A673 (cell line): Measurements from ENCODE around the gene GALNTL6.

Experiments used
- EZH2 ChIP-seq: fragments of 200-600 bp; sonication (generic); IDR thresholded peaks from 2 replicates; pipeline ENCODE4 v1.6.1; 2017; ENCODE audit warnings: borderline replicate concordance, low read depth, mild to moderate bottlenecking, mixed read lengths, antibody characterized with exemption, low read length; ENCODE audit not compliant: poor library complexity, severe bottlenecking
- TF ChIP-seq, protein P1 (sequence below): fragments of 300-800, 200-600 bp; sonication (generic); conservative IDR thresholded peaks from 2 replicates; pipeline ENCODE4 v1.5.1; 2017; ENCODE audit warnings: low read depth, mild to moderate bottlenecking, antibody characterized with exemption, low read length, moderate library complexity, mixed read lengths

DNA sequence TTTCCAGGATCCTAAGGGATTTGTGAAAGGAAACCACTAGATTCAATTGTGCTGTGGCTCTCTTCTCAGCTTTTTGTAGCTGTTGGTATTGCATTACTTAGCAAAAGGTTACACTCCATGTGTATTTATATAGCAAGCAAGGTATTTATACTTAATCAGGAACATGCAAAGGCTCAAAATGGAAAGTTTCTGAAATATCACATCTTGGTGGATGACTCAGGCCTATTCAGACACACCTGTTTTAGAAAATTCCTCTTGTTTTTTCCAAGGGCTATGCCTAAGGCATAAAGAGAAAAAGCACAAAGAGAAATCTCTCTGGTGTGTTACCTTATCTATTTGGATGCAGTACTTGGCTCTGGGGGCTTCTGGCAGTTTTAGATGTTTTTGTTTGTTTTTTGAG lies 1211.0 kb downstream of the GALNTL6 start:
- TF ChIP-seq, protein P1, sequence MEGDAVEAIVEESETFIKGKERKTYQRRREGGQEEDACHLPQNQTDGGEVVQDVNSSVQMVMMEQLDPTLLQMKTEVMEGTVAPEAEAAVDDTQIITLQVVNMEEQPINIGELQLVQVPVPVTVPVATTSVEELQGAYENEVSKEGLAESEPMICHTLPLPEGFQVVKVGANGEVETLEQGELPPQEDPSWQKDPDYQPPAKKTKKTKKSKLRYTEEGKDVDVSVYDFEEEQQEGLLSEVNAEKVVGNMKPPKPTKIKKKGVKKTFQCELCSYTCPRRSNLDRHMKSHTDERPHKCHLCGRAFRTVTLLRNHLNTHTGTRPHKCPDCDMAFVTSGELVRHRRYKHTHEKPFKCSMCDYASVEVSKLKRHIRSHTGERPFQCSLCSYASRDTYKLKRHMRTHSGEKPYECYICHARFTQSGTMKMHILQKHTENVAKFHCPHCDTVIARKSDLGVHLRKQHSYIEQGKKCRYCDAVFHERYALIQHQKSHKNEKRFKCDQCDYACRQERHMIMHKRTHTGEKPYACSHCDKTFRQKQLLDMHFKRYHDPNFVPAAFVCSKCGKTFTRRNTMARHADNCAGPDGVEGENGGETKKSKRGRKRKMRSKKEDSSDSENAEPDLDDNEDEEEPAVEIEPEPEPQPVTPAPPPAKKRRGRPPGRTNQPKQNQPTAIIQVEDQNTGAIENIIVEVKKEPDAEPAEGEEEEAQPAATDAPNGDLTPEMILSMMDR: no peak
- no peak for TF ChIP-seq EZH2
